ENCODE measurements around the gene IFRD1.
"Not testable (repeated sequence)": the region's sequence is repeated elsewhere in the genome, so short reads cannot be mapped to it uniquely, and the experiment has no call there.

Gene IFRD1

DNA sequence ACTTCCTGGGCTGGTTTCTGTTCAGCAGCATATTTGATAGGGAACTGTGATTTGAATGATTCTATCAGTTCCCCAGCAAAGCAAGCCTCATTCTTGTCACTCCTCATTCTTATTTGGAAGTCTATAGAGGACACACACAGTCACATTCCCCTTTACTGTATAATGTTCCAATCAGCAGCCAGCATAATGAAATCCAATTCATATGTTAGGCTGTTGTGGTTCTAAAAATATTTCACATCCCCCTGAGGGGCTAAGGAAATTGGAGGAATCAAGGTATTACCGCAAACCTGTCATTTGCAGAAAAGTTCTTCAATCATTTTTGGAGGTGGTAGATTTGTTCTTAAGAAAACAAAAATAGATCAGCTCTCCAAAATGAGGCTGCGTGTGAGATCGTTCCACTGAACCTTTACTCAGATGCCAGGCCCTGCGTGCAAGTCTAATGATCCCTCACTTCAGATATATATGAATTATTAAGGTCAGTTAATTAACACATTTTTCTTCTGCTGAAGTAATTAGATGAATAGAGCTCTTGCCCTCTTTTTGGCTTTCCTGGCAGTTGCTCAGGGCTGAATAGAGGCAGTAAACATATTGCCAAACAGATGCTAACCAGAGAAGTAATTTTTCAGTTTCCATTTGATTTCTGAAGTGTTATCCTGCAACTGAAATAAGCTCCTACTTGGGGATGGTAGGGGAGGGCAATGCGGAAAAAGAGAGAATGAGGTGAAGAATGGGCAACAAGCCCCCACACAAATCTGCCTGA is 62.4 kb downstream of the IFRD1 start:
- no peak for DNase-seq (ENCODE audit: extremely low read depth in 1 of 2, low read depth in 1 of 2)

DNA sequence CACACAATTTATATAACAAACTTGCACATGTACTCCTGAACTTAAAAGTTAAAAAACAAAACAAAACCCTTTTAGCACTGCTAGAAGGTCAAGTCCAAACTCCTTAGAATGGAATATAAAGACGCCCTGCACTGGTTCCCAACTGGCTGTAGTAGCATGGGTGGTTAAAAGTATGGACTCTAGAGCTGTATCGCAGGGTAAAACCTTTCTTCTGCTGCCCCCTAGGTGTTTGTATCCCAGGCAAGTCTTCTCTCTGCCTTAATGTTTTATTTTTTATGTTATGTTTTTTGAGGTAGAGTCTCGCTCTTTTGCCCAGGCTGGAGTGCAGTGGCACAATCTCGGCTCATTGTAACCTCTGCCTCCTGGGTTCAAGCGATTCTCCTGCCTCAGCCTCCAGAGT is 65.7 kb downstream of the IFRD1 start:
- no peak for DNase-seq (ENCODE audit: extremely low read depth in 1 of 2, low read depth in 1 of 2)

DNA sequence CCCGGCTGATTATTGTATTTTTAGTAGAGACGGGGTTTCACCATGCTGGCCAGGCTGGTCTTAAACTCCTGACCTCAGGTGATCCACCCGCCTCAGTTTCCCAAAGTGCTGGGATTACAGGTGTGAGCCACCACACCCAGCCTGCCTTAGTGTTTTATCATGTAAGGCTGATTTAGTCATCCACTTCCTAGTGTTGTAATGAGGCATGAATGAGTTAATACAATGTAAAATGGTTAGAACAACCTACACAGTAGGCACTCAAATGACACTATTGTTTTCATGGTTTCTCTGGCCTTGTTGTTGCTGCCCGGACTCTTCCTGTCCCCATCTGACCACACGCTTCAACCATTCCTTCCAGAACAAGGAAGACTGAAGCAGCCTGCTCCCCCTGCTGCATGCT is 66.2 kb downstream of the IFRD1 start:
- not testable (repeated sequence) for DNase-seq (ENCODE audit: extremely low read depth in 1 of 2, low read depth in 1 of 2)

DNA sequence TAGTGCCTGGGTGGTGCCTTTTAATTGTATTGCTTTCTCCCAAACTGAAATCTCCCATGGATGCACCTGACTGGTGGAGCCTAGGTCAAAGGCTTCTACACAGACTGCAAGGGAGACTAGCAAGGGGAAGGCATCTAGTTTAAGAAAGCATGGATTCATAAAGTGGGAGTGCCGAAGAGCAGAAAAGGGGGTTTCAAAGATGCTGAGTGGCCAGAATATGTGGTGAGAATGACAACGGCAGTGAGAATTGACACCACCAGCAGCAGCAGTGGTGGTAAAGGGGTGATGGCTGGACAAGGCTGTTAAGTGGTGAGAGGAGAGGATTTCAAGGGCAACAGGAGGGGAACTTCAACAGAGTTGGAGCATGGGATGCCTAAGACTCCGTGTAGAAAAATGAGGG is 67.2 kb downstream of the IFRD1 start:
- DNase-seq (ENCODE audit: extremely low read depth in 1 of 2, low read depth in 1 of 2) = no peak

DNA sequence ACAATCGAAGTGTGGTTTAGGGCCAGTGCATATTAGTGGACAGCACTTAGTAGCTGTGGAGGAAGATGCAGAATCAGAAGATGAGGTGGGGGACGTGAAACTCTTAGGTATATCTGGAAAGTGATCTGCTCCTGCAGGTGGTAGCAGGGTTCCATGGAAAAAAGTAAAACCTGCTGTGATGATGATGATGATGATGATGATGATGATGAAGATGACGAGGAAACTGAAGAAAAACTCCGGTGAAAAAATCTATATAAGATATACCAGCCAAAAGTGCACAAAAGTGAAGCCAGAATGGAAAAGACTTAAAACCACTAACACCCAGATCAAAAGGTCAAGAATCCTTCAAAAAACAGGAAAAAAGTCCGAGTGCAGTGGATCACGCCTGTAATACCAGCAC is 70.5 kb downstream of the IFRD1 start:
- no peak for DNase-seq (ENCODE audit: extremely low read depth in 1 of 2, low read depth in 1 of 2)

DNA sequence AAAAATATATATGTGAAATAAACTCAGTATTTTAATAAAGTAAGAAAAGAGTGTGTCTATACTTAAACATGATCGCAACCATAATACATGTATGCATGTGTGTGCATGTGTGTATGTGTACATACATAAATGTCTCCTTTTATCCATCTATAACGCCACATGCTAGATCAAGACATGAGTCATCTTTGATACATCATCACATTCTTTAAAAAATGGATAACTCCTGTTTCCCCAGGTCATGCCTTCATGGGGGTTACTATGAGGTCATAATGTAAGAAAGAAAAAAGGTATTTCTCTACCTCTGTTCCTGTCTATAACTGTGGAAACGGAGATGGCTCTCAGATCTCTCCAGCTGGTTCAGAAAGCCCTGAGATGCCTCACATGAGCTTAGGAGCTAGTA is 71.7 kb downstream of the IFRD1 start:
- no peak for DNase-seq (ENCODE audit: extremely low read depth in 1 of 2, low read depth in 1 of 2)

DNA sequence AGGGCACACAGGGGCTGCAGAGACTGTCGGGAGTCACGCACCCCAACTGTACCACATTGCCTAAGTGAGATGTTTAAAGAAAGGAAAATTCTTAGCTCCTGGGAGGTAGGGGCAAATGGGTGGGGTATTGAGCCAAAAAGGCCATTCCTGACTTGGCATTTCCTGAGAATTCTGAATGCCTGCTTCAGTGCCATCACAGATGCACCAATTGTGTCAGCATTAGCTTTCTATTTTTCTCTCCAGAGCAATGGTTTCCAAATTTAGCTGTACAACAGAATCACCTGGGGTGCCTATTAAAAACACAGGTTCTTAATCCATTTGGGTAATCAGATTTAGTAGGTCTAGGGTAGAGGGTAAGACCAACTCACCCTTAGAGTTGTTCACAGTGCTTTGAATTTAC is 73.6 kb downstream of the IFRD1 start:
- no peak for DNase-seq (ENCODE audit: extremely low read depth in 1 of 2, low read depth in 1 of 2)
